PFSK-1 (cell line): ENCODE measurements around the gene MIAT.

Experiments used
- FOXP2 ChIP-seq: optimal IDR thresholded peaks from 2 replicates; pipeline ENCODE3; 2011; ENCODE audit warnings: borderline replicate concordance, control low read depth, inconsistent platforms; ENCODE audit not compliant: insufficient read depth; ENCODE audit errors: extremely low read length, extremely low read depth
- POLR2AphosphoS5 ChIP-seq: IDR thresholded peaks from 2 replicates; pipeline ENCODE4 v1.6.1; 2012; ENCODE audit warnings: low read depth, mild to moderate bottlenecking, control low read depth, low read length, moderate library complexity
- REST ChIP-seq, 2 experiments: IDR thresholded peaks; 2 replicates each; pipeline versions ENCODE4 v1.6.1 to v1.8.0; 2011 to 2012; ENCODE audit warnings: low read depth in 2 of 2, low read length in 2 of 2, control low read depth in 1 of 2, inconsistent platforms in 1 of 2, mild to moderate bottlenecking in 1 of 2, moderate library complexity in 1 of 2; ENCODE audit not compliant: insufficient read depth in 1 of 2
- SIN3A ChIP-seq: IDR thresholded peaks from 2 replicates; pipeline ENCODE4 v1.6.1; 2012; ENCODE audit warnings: mild to moderate bottlenecking, low read length, moderate library complexity, borderline replicate concordance; ENCODE audit not compliant: insufficient read depth
- TAF1 ChIP-seq: IDR thresholded peaks from 2 replicates; pipeline ENCODE4 v1.6.1; 2012; ENCODE audit warnings: low read length, control low read depth, borderline replicate concordance; ENCODE audit not compliant: insufficient read depth

The MIAT gene

GRCh38 chr22:26616650-26617049, 40.7 kb upstream of the MIAT start:
- TF ChIP-seq POLR2AphosphoS5 (no peak), REST (IDR thresholded peaks at IDR 0.05; ENCODE audit: insufficient read depth in 1 of 2, low read depth in 2 of 2, low read length in 2 of 2) (no peak), FOXP2 (no peak), SIN3A (no peak), TAF1 (no peak)

- no peak for TF ChIP-seq POLR2AphosphoS5
- no peak for TF ChIP-seq TAF1
- TF ChIP-seq FOXP2 = no peak
- TF ChIP-seq REST (IDR thresholded peaks at IDR 0.05; ENCODE audit: insufficient read depth in 1 of 2, low read depth in 2 of 2, low read length in 2 of 2) = no peak
- no peak for TF ChIP-seq SIN3A
Observed at GRCh38 chr22:26617271-26618199, 39.9 kb upstream of the MIAT start, which contains the start of gene CRYBB1. TSS of gene CRYBB1 (minus strand) at chr22:26618027. CDS start at chr22:26616319, 1,708 bp downstream.

- TF ChIP-seq REST (IDR thresholded peaks at IDR 0.05; ENCODE audit: insufficient read depth in 1 of 2, low read depth in 2 of 2, low read length in 2 of 2) (no peak), TAF1 (no peak), FOXP2 (no peak), POLR2AphosphoS5 (no peak), SIN3A (no peak)
Observed at GRCh38 chr22:26618455-26618854, 38.9 kb upstream of the MIAT start.

- no peak for TF ChIP-seq FOXP2
- no peak for TF ChIP-seq SIN3A
- no peak for TF ChIP-seq REST (IDR thresholded peaks at IDR 0.05; ENCODE audit: insufficient read depth in 1 of 2, low read depth in 2 of 2, low read length in 2 of 2)
- no peak for TF ChIP-seq POLR2AphosphoS5
- no peak for TF ChIP-seq TAF1
Observed at GRCh38 chr22:26619510-26619909, 37.9 kb upstream of the MIAT start.

- no peak for TF ChIP-seq TAF1
Observed at GRCh38 chr22:26620197-26620596, 37.2 kb upstream of the MIAT start.
